Measurements from ENCODE around the gene ABLIM2. TPM values are rescaled to one million over a fixed set of nuclear protein-coding genes. Genes with fewer than 3 reads are reported as not detected.

Gene ABLIM2
- total and polyA plus RNA-seq, 2 of the 4 experiments (the other 2 are of a cell fraction), result under 0.01 to 0.10 TPM

DNA sequence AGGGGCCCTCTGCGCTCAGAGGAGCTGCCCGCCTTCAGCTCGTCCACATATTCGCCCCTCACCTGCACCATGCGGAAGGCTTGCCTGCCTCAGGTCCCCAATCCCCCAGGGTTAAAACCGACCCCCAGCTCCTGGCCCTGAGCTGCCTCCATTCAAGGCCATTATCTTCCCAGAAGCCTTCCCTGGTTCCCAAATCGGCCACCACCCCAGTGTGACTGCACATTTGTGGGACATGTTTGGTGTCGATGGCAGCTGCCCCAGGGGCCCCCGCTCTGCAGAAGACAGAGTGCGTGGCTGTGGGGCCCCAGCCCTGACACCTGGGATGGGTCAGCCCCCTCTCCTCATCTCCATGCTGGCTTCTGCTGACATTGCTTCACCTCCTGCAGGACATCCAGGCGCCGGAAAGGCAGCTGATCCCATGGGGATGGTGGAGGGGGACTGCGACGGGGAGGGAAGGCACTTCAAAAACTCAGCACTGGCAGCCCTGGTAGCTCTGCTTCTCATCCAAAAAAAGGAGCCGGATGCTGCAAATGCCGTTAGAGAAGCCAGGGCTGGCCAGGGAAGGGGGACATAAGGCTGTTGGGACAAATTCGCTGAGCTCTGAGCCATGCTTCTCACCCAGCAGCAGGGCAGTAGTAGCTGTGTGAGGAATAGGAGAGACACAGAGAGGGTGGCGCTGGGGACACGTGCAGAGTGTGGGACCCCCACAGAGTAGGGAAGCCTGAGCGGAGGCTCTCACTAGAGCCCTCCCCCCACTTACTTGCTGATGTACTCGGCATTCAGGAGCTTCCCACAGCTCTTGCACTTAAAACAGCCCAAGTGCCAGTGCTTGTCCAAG lies 78.5 kb downstream of the ABLIM2 start (continued):
- TF ChIP-seq FOS (IDR thresholded peaks at IDR 0.05; ENCODE audit: low read depth, low read length), result no peak

DNA sequence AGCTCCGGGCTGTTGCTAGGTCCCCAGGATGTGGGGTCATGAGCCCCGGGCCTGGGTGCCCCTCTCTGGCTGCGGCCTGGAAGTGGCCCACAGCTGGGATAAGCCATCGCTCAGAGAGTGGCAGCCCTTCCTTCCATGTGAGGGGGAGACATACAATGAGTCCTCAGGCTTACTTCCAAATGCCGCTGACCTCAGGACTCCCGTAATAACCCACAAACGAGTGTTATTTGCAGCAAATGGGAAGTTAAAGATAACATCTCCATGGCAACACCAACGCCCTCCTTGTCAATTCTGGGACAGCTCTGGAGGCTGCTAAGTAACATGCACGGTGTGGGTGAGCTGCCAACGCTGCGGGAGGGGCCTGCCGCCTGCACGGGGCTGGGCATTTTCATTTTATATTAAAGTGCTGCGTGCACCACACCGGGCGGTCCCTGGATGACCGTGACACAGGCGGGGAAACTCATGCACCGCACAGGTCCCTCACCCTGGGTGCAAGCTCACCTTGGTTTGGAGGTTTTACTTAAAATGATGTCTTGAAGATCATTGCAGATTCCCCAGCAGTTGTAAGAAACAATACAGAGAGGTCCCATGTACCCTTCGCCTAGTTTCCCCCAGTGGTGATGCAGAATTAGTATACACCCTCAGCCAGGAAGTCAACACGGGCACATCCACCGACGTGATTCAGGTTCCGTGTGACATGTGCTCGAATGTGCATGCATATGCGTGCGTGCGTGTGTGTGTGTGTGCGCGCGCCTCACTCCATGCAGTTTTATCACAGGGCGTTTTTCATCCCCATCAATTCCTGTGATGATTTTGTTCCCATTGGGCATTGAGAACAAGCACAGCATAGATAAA lies 79.4 kb downstream of the ABLIM2 start:
- H3K56ac ChIP-seq (ENCODE audit: extremely low read depth, insufficient read depth, low read length), result no peak overlapping the region
- H4K5ac ChIP-seq (ENCODE audit: low read depth, low read length), result no peak overlapping the region
- POLR2A ChIA-PET (ENCODE audit: unreplicated experiment), result no interaction called here
- TF ChIP-seq NFE2L2 (IDR thresholded peaks at IDR 0.05; ENCODE audit: low read depth, low read length), result no peak
- TF ChIP-seq, protein P1, sequence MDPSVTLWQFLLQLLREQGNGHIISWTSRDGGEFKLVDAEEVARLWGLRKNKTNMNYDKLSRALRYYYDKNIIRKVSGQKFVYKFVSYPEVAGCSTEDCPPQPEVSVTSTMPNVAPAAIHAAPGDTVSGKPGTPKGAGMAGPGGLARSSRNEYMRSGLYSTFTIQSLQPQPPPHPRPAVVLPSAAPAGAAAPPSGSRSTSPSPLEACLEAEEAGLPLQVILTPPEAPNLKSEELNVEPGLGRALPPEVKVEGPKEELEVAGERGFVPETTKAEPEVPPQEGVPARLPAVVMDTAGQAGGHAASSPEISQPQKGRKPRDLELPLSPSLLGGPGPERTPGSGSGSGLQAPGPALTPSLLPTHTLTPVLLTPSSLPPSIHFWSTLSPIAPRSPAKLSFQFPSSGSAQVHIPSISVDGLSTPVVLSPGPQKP (IDR thresholded peaks at IDR 0.05; ENCODE audit: borderline replicate concordance, low read depth, low read length), result no peak
- TF ChIP-seq RCOR1 (IDR thresholded peaks at IDR 0.05; ENCODE audit: insufficient replicate concordance, low read length), result no peak
- TF ChIP-seq RFX5 (IDR thresholded peaks at IDR 0.05; ENCODE audit: low read depth, low read length), result no peak
- no peak overlapping the region for H3K18ac ChIP-seq (ENCODE audit: low read depth, low read length)
- no peak overlapping the region for H3K4me3 ChIP-seq (ENCODE audit: insufficient read depth, low read depth, low read length)
- no peaks in the 10 kb centered on the region; the same call in 1 of the 2 replicates for H4K20me1 ChIP-seq (ENCODE audit: insufficient read depth, low read length)
- peaks cover 67% of the 10 kb centered on the region for H3K27me3 ChIP-seq (ENCODE audit: control insufficient read depth, insufficient read depth, low read length)
- H3K9me1 ChIP-seq (ENCODE audit: insufficient read depth, low read length), result no peaks in the 10 kb centered on the region
- no peak overlapping the region for H2AFZ ChIP-seq (replicated peaks; ENCODE audit: low read length, poor library complexity)
- H3K4ac ChIP-seq (ENCODE audit: low read depth, low read length), result no peak overlapping the region
- dilution Hi-C loops (cut with HindIII; ENCODE audit: low sequenced_read_pairs, unreplicated experiment), result no loop called here
- DNase-seq (no peak), ATAC-seq (ENCODE audit: low read depth) (no peak)
- intact Hi-C loops (cut with micrococcal nuclease), result no loop called here
- no peak overlapping the region for H2BK5ac ChIP-seq (ENCODE audit: low read depth, low read length, poor library complexity, severe bottlenecking)
- in situ Hi-C loops (cut with MboI; ENCODE audit: low sequenced_read_pairs), result no loop called here
- no TSS peak for BruUV-seq (replicated peaks)
- no peak overlapping the region for H3K14ac ChIP-seq (replicated peaks; ENCODE audit: low read depth, low read length)
- H3K9me3 ChIP-seq (ENCODE audit: control insufficient read depth, insufficient read depth, low read length), result no peaks in the 10 kb centered on the region
- 62% methylated on average over 14 of the region's 32 CpGs; no CpG with 5 or more reads in 1 of the 2 experiments for WGBS, 2 experiments (ENCODE audit: extremely low coverage in 2 of 2, insufficient read length in 1 of 2)
- no peak overlapping the region for H4K8ac ChIP-seq (ENCODE audit: low read depth in 2 of 2, low read length in 2 of 2)
- H3K9ac ChIP-seq (ENCODE audit: low read depth, low read length), result no peak overlapping the region
- H4K91ac ChIP-seq (ENCODE audit: insufficient read depth, low read depth, low read length), result no peak overlapping the region
- no peaks in the 10 kb centered on the region for H3K79me1 ChIP-seq (ENCODE audit: low read depth in 1 of 2, low read length in 2 of 2)
- H2AK9ac ChIP-seq (replicated peaks; ENCODE audit: low read depth, low read length, poor library complexity), result no peak overlapping the region
- H3K23ac ChIP-seq (ENCODE audit: low read depth, low read length), result no peak overlapping the region
- CTCF ChIA-PET, result no interaction called here
- no peaks in the 10 kb centered on the region for H3K4me1 ChIP-seq (ENCODE audit: control insufficient read depth, insufficient read depth, low read length)
- H3K4me2 ChIP-seq (ENCODE audit: low read depth, low read length), result no peak overlapping the region
- no peak overlapping the region for H2BK20ac ChIP-seq (ENCODE audit: low read depth, low read length)
- H2BK15ac ChIP-seq (ENCODE audit: low read depth, low read length), result no peak overlapping the region
- no peak overlapping the region for H2BK120ac ChIP-seq (ENCODE audit: low read depth, low read length)
- no peaks in the 10 kb centered on the region for H3K36me3 ChIP-seq (ENCODE audit: control insufficient read depth, insufficient read depth, low read length)
- no peak overlapping the region for H3K27ac ChIP-seq (ENCODE audit: insufficient read depth, low read length)
- H2AK5ac ChIP-seq (ENCODE audit: low read depth, low read length), result no peak overlapping the region
